Fibroblast of the aortic adventitia (primary cell): Measurements from ENCODE around the gene ZNF804A. TPM values are rescaled to one million over a fixed set of nuclear protein-coding genes. Genes with fewer than 3 reads are reported as not detected.

Experiments used
- DNase-seq: peaks from one replicate; pipeline ENCODE4 v3.0.0-alpha.2; 2010; ENCODE audit warnings: low read depth
- H3K4me3 ChIP-seq: 2 replicates; pipeline ENCODE4 v1.5.1; 2011; ENCODE audit warnings: low read depth, mild to moderate bottlenecking, control low read depth, low read length, moderate library complexity
- total RNA-seq: library from RNA; depleted of rRNA; stranded (reverse); fragments of >200 nt; gene quantifications from 2 replicates; pipeline ENCODE4 v1.2.3, GENCODE V29; 2012; ENCODE audit warnings: low replicate concordance
- TF ChIP-seq, protein P1 (sequence below): IDR thresholded peaks from 2 replicates; pipeline ENCODE4 v1.5.1; 2011; ENCODE audit warnings: mild to moderate bottlenecking, low read length, control low read depth, inconsistent platforms; ENCODE audit not compliant: insufficient read depth

Gene ZNF804A
- total RNA-seq, 1 donor = 12.9 TPM

DNA sequence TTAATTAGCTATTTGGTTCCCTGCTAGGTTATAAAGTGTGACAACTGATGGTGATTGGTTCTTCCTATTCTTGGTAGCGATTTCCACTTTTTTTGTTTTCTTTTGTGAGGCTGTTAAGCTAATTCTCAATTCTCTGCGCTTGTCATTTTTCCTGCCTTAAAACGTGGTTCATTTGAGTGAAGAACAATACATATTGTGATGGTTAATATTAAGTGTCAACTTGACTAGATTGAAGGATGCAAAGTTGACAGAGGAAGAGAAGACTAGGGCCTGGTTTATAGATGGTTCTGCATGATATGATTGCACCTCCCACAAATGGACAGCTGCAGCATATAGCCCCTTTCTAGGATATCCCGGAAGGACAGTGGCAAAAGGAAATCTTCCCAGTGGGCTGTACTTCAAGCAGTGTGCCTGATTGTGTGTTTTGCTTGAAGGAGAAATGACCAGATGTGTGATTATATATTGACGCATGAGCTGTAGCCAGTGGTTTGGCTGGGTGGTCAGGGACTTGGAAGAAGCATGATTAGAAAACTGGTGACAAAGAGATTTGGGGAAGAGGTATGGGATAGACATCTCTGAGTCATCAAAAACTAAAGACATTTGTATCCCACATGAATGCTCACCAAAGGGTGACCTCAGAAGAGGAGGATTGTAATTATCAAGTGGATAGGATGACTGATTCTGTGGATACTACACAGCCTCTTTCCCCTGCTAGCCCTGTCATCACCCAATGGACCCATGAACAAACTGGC, 39.4 kb upstream of the ZNF804A start:
- no peak overlapping the region for H3K4me3 ChIP-seq
- TF ChIP-seq, protein P1, sequence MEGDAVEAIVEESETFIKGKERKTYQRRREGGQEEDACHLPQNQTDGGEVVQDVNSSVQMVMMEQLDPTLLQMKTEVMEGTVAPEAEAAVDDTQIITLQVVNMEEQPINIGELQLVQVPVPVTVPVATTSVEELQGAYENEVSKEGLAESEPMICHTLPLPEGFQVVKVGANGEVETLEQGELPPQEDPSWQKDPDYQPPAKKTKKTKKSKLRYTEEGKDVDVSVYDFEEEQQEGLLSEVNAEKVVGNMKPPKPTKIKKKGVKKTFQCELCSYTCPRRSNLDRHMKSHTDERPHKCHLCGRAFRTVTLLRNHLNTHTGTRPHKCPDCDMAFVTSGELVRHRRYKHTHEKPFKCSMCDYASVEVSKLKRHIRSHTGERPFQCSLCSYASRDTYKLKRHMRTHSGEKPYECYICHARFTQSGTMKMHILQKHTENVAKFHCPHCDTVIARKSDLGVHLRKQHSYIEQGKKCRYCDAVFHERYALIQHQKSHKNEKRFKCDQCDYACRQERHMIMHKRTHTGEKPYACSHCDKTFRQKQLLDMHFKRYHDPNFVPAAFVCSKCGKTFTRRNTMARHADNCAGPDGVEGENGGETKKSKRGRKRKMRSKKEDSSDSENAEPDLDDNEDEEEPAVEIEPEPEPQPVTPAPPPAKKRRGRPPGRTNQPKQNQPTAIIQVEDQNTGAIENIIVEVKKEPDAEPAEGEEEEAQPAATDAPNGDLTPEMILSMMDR = no peak
- peak; percentile 4 for DNase-seq

DNA sequence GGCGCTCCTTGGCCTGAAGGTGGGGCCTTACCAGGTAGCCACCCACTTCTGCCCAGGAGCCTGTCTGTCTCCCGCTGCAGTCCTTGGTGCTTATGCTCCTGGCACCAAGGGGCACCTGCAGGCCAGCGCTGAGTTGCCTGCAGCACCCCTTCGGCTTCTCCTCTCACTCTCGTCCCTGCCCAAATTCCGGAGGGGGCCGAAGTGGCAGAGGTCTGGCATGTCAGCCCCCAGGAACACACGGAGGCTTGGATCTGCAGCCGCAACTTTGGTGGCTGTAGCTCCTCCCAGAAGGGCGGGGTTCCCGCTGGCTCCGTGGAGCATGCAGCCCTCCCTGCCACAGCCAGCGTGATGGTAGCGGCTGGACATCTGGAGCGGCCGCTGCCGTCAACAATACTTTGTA, 37.7 kb upstream of the ZNF804A start:
- TF ChIP-seq, protein P1 = no peak
- DNase-seq = no peak
- no peak overlapping the region for H3K4me3 ChIP-seq

DNA sequence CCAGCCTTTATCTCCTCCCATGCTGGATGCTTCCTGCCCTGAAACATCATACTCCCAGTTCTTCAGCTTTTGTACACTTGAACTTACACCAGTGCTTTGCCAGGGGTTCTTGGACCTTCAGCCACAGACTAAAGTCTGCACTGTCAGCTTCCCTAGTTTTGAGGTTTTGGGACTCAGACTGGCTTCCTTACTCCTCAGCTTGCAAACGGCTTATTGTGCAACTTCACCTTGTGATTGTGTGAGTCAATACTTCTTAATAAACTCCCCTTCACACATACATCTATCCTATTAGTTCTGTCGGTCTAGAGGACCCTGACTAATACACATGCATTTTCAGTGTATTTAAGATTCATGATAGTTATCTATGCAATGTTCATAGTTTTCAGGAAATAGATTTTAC, 35.8 kb upstream of the ZNF804A start:
- TF ChIP-seq, protein P1 = no peak
- peak; percentile 48 for DNase-seq
- H3K4me3 ChIP-seq = no peak overlapping the region

DNA sequence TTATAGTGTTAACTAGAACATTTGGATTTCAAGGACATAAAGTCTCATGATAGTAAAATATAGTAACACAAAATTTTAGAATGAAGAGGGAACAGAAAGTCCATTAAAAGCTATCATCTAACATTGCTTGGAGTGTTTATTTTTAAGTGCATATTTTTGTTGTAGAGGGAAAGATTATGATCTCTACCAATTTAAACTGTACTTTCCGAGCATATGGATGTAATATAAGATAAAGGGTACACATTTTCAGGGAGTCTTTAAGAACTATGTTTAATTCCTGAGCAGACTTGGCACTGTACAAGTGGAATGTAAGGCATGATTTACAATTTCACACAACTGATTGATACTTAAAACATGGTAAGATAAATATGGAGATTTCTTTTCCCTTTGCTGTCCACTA, 34.2 kb upstream of the ZNF804A start:
- DNase-seq = no peak
- no peak overlapping the region for H3K4me3 ChIP-seq
- TF ChIP-seq, protein P1 = no peak

DNA sequence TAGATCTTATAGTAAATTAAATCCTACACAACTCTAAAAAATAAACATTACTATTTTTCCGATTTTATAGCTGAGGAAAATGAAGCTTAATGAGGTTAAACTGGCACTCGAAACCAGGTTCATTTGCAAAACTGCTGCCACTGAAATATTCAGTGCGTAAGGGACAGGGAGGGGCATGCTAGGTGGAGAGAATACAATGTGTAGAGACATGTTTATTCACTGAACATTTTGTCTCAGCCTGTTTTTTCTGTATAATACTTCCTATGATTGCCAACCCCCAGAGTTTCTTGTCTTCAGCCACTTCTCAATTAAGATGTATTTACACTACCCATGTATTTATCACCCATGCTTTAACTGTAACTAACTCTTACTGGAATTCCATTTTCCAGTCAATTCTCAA, 31.6 kb upstream of the ZNF804A start:
- no peak overlapping the region for H3K4me3 ChIP-seq
- TF ChIP-seq, protein P1 = no peak
- DNase-seq = no peak

DNA sequence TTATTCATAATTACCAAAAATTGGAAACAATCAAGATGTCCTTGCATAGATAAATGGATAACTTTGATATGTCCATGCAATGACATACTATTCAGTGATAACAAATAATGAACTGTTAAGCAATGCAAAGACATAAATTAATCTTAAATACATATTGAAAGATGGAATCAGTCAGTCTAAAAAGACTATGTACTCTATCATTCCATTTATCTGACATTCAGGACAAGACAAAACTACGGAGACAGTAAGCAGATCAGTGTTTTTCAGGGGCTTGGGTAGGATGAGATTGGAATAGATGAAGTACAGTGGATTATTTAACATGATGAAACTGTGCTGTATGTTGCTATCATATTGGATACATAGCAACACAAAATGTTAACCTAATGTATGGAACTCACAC, 21.3 kb upstream of the ZNF804A start:
- TF ChIP-seq, protein P1 = no peak
- no peak for DNase-seq

DNA sequence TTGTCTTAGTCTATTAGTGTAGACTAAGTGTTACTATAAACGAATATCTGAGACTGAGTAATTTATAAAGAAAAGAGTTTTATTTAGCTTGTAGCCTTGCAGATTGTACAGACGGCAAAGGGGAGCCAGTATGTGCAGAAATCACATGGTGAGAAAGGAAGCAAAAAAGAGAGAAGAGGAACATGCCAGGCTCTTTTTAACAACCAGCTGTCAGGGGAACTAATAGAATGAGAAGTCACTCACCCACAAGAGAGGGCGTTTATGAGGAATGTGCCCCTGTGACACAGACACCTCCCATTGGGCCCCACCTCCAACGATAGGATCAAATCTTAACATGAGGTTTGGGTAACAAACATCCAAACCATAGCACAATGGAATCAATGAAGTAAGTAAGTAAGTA, 20.6 kb upstream of the ZNF804A start:
- DNase-seq = no peak
- TF ChIP-seq, protein P1 = no peak

More for the DNA sequence above, 21.3 kb upstream of the ZNF804A start:
- no peak overlapping the region for H3K4me3 ChIP-seq

More for the DNA sequence above, 20.6 kb upstream of the ZNF804A start:
- H3K4me3 ChIP-seq = no peak overlapping the region
